ENCODE measurements around the gene ZSCAN10.

ZSCAN10 gene

GRCh38 chr16:3097266-3097665 lies 1.8 kb downstream of the ZSCAN10 start:
- Histone ChIP-seq H3K4me3 (ENCODE audit: low read depth, low read length) (peak overlapping the region; percentile 81), H3K9me3 (ENCODE audit: control insufficient read depth, insufficient read depth, low read length) (no peaks in the 10 kb centered on the region), H3K36me3 (ENCODE audit: control insufficient read depth, insufficient read depth, low read length) (peaks cover 12% of the 10 kb centered on the region), H3K4me1 (ENCODE audit: control insufficient read depth, insufficient read depth, low read length) (peaks cover 18% of the 10 kb centered on the region), H3K27me3 (ENCODE audit: control insufficient read depth, insufficient read depth, low read length) (no peaks in the 10 kb centered on the region), H3K9ac (ENCODE audit: low read depth, low read length) (peak overlapping the region; percentile 97)

- Histone ChIP-seq H3K36me3 (ENCODE audit: control insufficient read depth, insufficient read depth, low read length) (peaks cover 21% of the 10 kb centered on the region), H3K9me3 (ENCODE audit: control insufficient read depth, insufficient read depth, low read length) (no peaks in the 10 kb centered on the region), H3K27me3 (ENCODE audit: control insufficient read depth, insufficient read depth, low read length) (no peaks in the 10 kb centered on the region), H3K4me3 (ENCODE audit: low read depth, low read length) (peak overlapping the region; percentile 35), H3K4me1 (ENCODE audit: control insufficient read depth, insufficient read depth, low read length) (peaks cover 18% of the 10 kb centered on the region), H3K9ac (ENCODE audit: low read depth, low read length) (peak overlapping the region; percentile 57)
Observed at GRCh38 chr16:3096362-3096761, 2.7 kb downstream of the ZSCAN10 start.

GRCh38 chr16:3095869-3096268 lies 3.2 kb downstream of the ZSCAN10 start:
- Histone ChIP-seq H3K4me1 (ENCODE audit: control insufficient read depth, insufficient read depth, low read length) (peaks cover 14% of the 10 kb centered on the region), H3K4me3 (ENCODE audit: low read depth, low read length) (peak overlapping the region; percentile 35), H3K9ac (ENCODE audit: low read depth, low read length) (peak overlapping the region; percentile 57), H3K27me3 (ENCODE audit: control insufficient read depth, insufficient read depth, low read length) (no peaks in the 10 kb centered on the region), H3K36me3 (ENCODE audit: control insufficient read depth, insufficient read depth, low read length) (peaks cover 26% of the 10 kb centered on the region), H3K9me3 (ENCODE audit: control insufficient read depth, insufficient read depth, low read length) (no peaks in the 10 kb centered on the region)

- peaks cover 10% of the 10 kb centered on the region for H3K4me1 ChIP-seq (ENCODE audit: control insufficient read depth, insufficient read depth, low read length)
- H3K9me3 ChIP-seq (ENCODE audit: control insufficient read depth, insufficient read depth, low read length) = no peaks in the 10 kb centered on the region
- no peaks in the 10 kb centered on the region for H3K27me3 ChIP-seq (ENCODE audit: control insufficient read depth, insufficient read depth, low read length)
- peaks cover 35% of the 10 kb centered on the region for H3K36me3 ChIP-seq (ENCODE audit: control insufficient read depth, insufficient read depth, low read length)
- no peak overlapping the region for H3K4me3 ChIP-seq (ENCODE audit: low read depth, low read length)
- H3K9ac ChIP-seq (ENCODE audit: low read depth, low read length) = no peak overlapping the region
Observed at GRCh38 chr16:3094289-3095027, 4.6 kb downstream of the ZSCAN10 start.

GRCh38 chr16:3092501-3092941 lies 6.6 kb downstream of the ZSCAN10 start:
- no peak overlapping the region for H3K4me3 ChIP-seq (ENCODE audit: low read depth, low read length)
- no peaks in the 10 kb centered on the region for H3K27me3 ChIP-seq (ENCODE audit: control insufficient read depth, insufficient read depth, low read length)
- no peaks in the 10 kb centered on the region for H3K9me3 ChIP-seq (ENCODE audit: control insufficient read depth, insufficient read depth, low read length)
- no peak overlapping the region for H3K9ac ChIP-seq (ENCODE audit: low read depth, low read length)
- peaks cover 10% of the 10 kb centered on the region for H3K4me1 ChIP-seq (ENCODE audit: control insufficient read depth, insufficient read depth, low read length)
- peaks cover 52% of the 10 kb centered on the region for H3K36me3 ChIP-seq (ENCODE audit: control insufficient read depth, insufficient read depth, low read length)

GRCh38 chr16:3091551-3091950 lies 7.5 kb downstream of the ZSCAN10 start:
- no peak overlapping the region for H3K9ac ChIP-seq (ENCODE audit: low read depth, low read length)
- H3K4me1 ChIP-seq (ENCODE audit: control insufficient read depth, insufficient read depth, low read length) = peaks cover 5% of the 10 kb centered on the region
- no peak overlapping the region for H3K4me3 ChIP-seq (ENCODE audit: low read depth, low read length)
- H3K9me3 ChIP-seq (ENCODE audit: control insufficient read depth, insufficient read depth, low read length) = no peaks in the 10 kb centered on the region
- H3K27me3 ChIP-seq (ENCODE audit: control insufficient read depth, insufficient read depth, low read length) = no peaks in the 10 kb centered on the region
- peaks cover 52% of the 10 kb centered on the region for H3K36me3 ChIP-seq (ENCODE audit: control insufficient read depth, insufficient read depth, low read length)

GRCh38 chr16:3089717-3090592 lies 9.1 kb downstream of the ZSCAN10 start:
- no peaks in the 10 kb centered on the region for H3K4me1 ChIP-seq (ENCODE audit: control insufficient read depth, insufficient read depth, low read length)
- H3K27me3 ChIP-seq (ENCODE audit: control insufficient read depth, insufficient read depth, low read length) = no peaks in the 10 kb centered on the region
- H3K4me3 ChIP-seq (ENCODE audit: low read depth, low read length) = no peak overlapping the region
- no peak overlapping the region for H3K9ac ChIP-seq (ENCODE audit: low read depth, low read length)
- peaks cover 46% of the 10 kb centered on the region for H3K36me3 ChIP-seq (ENCODE audit: control insufficient read depth, insufficient read depth, low read length)
- H3K9me3 ChIP-seq (ENCODE audit: control insufficient read depth, insufficient read depth, low read length) = no peaks in the 10 kb centered on the region

- Histone ChIP-seq H3K9ac (ENCODE audit: low read depth, low read length) (no peak overlapping the region), H3K4me3 (ENCODE audit: low read depth, low read length) (no peak overlapping the region), H3K4me1 (ENCODE audit: control insufficient read depth, insufficient read depth, low read length) (no peaks in the 10 kb centered on the region), H3K9me3 (ENCODE audit: control insufficient read depth, insufficient read depth, low read length) (no peaks in the 10 kb centered on the region), H3K27me3 (ENCODE audit: control insufficient read depth, insufficient read depth, low read length) (no peaks in the 10 kb centered on the region), H3K36me3 (ENCODE audit: control insufficient read depth, insufficient read depth, low read length) (peaks cover 46% of the 10 kb centered on the region)
Observed at GRCh38 chr16:3088925-3089716, 10.0 kb downstream of the ZSCAN10 start.

GRCh38 chr16:3088450-3088849 lies 10.6 kb downstream of the ZSCAN10 start:
- Histone ChIP-seq H3K4me1 (ENCODE audit: control insufficient read depth, insufficient read depth, low read length) (no peaks in the 10 kb centered on the region), H3K9me3 (ENCODE audit: control insufficient read depth, insufficient read depth, low read length) (no peaks in the 10 kb centered on the region), H3K9ac (ENCODE audit: low read depth, low read length) (no peak overlapping the region), H3K4me3 (ENCODE audit: low read depth, low read length) (no peak overlapping the region), H3K27me3 (ENCODE audit: control insufficient read depth, insufficient read depth, low read length) (no peaks in the 10 kb centered on the region), H3K36me3 (ENCODE audit: control insufficient read depth, insufficient read depth, low read length) (peaks cover 46% of the 10 kb centered on the region)

- H3K27me3 ChIP-seq (ENCODE audit: control insufficient read depth, insufficient read depth, low read length) = no peaks in the 10 kb centered on the region
- H3K4me1 ChIP-seq (ENCODE audit: control insufficient read depth, insufficient read depth, low read length) = no peaks in the 10 kb centered on the region
- H3K9me3 ChIP-seq (ENCODE audit: control insufficient read depth, insufficient read depth, low read length) = no peaks in the 10 kb centered on the region
- no peak overlapping the region for H3K9ac ChIP-seq (ENCODE audit: low read depth, low read length)
- no peak overlapping the region for H3K4me3 ChIP-seq (ENCODE audit: low read depth, low read length)
- H3K36me3 ChIP-seq (ENCODE audit: control insufficient read depth, insufficient read depth, low read length) = peaks cover 42% of the 10 kb centered on the region
Observed at GRCh38 chr16:3087243-3088235, 11.6 kb downstream of the ZSCAN10 start.

Measured in iPS-15b (cell line).